HG03565 (cell line): ENCODE data around the gene EPB41.
"Not testable (repeated sequence)": the region's sequence is repeated elsewhere in the genome, so short reads cannot be mapped to it uniquely, and the experiment has no call there.

Experiments used
- ATAC-seq: cut with Tn5 transposase; IDR thresholded peaks from one replicate; pipeline ENCODE4 v1.9.1; 2021; ENCODE audit warnings: mild to moderate bottlenecking, moderate library complexity; ENCODE audit not compliant: unreplicated experiment

EPB41 gene

DNA sequence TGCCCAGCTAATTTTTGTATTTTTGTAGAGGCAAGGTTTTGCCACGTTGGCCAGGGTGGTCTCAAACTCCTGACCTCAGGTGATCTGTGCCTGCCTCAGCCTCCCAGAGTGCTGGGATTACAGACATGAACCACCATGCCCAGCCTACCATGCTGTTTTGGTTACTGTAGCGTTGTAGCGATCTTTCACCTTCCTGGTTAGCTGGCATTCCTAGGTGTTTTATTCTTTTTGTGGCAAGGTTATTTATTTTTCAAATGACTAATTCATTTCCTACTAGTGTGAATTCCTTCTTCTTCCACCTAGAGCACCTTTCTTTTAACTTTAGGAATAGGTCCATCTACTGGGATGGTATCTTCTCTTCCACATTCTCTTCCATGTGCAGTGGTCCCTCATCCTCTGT, 180.1 kb downstream of the EPB41 start:
- ATAC-seq = no peak

- ATAC-seq = no peak
Measured at GRCh38 chr1:29094954-29095353, 180.6 kb downstream of the EPB41 start.

- no peak for ATAC-seq
Measured at GRCh38 chr1:29096231-29096886, 182.0 kb downstream of the EPB41 start.

- no peak for ATAC-seq
Measured at GRCh38 chr1:29099286-29099685, 184.9 kb downstream of the EPB41 start.

GRCh38 chr1:29100487-29100886, 186.1 kb downstream of the EPB41 start:
- no peak for ATAC-seq

DNA sequence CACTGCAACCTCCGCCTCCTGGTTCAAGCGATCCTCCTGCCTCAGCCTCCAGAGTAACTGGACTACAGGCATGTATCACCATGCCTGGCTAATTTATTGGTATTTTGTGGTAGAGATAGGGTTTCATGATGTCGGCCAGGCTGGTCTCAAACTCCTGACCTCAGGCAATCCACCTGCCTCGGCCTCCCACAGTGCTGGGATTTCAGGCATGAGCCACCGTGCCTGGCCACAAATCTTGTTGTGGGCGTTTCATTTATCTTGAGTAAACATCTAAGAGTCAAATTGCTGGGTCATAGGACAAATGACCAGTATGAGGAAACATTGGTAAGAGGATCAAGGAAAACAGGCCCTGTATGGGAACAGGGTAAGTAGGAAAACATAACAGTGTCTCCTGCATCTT, 191.5 kb downstream of the EPB41 start:
- ATAC-seq = no peak

- ATAC-seq = not testable (repeated sequence)
Measured at GRCh38 chr1:29108041-29108440, 193.7 kb downstream of the EPB41 start.

DNA sequence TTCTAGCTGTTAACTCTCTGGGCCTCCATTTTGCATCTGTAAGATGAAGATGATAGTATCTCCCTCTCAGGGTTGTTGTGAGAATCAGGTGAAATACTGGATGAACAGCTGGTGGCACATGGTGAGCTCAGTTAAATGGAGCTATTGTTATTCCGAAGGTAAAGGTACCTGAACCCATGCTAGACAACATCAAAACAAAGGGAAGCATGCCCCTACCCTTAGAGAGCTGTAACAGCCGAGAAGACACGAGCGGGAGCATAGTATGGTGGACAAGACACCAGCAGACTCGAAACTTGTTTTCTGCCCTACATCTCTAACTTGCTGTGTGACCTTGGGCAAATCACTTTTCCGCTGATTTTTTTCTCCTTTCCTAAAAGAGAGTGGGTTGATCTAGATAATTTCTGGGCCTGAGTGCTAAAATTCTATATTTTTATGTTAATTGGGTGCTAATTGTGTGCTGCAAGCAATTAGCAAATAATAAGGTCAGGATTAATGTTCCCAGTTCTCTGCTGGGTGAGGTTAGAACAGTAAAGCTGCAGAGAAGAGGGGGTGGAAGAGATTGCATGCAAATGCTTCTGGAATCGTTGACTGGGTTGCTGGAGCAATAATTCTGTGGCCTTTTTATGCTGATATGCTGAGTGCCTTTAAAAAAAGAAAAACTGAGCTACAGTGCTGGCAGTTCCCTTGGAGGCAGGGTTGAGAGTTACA, 198.5 kb downstream of the EPB41 start:
- ATAC-seq = no peak

- no peak for ATAC-seq
Measured at GRCh38 chr1:29113413-29114117, 199.2 kb downstream of the EPB41 start.

GRCh38 chr1:29114654-29115053, 200.3 kb downstream of the EPB41 start:
- ATAC-seq = no peak

DNA sequence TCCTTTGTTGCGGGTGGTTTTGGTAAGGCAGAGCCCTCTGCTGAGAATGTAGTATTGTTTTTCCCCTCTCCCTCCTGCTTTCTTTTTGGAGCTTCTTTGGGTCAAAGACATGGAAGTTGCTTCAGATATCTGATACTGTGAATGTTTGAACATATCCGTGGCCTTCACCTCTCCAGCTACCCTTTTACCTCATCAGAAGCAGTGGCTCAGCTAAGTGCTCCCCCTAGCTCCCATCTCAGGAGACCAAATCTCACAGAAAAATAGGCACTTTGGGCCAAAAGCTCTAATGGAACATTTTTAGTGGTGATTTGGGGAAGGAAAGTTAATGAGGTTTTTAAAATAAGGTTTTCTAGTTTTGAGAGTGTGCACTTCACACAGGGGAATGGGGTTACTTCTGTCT, 203.0 kb downstream of the EPB41 start:
- no peak for ATAC-seq

DNA sequence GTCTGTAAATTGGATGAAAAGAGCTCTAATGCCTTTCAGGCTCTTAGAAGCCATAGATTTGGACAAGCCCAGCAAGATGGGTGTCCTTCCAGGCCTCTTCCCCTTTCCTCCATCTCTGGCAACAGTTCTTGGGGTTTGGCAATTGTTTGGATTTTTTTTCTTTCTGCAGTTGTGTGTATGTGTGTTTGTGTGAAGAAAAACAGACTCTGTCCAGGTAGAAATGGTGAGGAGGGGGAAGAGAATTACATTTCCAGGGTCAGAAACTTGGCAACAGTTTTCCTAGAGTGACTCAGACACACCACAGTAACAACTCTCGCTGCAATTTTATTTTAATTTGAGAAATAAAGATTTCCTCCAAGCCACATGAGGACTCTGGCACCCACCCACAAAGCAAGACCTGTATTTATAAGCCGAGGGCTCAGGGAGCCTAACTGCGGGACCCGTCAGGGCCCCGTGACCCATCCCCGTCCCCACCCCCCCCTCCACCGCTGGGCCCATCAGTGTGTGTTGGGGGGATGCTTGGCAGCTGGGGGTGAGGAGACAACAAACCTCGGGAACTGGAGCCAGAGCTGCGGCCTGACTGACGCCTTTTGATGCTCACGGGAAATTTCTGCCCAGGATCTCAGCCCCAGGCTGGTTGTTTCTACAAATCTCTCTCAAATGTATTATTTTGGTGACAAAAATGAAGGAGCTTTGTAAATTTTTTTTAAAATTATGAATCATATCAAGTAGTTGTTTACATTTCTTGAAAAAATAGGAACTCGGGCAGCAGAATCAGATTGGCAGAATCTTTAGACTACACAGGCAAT, 205.0 kb downstream of the EPB41 start:
- ATAC-seq = no peak

DNA sequence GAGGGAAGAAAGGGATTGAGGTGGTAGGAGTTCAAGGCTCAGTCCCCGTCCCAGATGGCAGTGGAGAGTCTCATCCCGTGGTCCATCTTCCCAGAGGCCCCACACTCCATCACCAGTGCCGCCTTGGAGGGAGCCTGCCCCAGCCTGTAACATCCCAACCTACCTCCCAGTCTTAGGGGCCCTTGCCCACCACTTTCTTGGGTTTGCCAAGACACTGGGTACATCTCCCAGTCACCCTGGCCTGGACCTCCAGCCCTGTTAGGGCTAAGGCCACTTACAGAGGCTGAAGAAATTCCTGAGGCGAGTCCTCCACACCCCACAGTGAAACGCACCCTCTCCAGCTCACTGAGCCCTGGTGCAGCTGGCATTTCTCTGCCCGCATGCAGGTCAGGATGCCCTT, 206.0 kb downstream of the EPB41 start:
- ATAC-seq = no peak

DNA sequence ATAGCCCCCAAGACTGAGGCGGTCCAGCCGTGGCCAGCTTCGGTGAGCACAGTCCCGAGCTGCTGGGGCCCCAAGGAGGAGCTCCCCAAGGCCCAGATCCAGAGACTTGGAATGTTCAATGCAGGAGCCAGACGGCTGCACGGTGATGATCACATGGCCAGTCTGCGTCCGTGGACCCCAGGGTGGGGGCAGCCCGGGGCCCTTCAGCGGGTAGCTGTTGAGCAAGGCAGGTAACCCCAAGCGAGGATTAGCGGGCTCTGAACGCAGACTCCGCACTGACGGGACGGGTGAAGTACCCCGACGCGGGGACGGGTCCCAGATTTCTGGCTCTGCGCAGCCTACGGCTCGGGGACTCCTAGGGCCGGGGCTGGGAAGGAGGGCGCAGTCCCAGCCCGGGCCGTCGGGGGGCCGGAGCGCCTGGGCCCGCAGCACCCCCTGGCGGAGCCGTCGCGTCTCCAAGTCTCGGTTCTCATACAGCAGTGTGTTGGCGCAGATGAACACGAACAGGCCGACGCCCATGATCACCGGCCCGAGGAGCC, 206.6 kb downstream of the EPB41 start:
- ATAC-seq = no peak

DNA sequence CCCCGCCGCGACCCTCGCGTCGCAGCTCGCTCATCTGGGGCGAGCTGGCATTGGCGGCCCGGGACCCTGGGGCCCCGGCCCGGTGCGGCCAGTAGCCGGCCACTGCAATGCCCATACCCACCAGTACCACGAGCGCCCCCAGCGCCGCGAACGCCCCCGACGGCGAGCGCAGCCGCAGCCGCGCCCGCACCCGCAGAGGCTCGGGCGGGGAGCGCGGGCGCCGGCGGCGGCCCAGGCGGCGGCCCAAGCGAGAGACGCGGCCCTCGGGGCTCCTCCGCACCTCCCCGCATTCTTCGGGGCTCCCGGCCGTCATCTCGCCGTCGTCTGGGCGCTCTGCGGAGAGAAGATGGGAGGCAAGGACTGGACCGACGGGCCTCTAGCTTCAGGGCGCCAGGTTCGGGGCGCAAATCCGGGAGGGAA, 207.2 kb downstream of the EPB41 start:
- ATAC-seq = no peak

DNA sequence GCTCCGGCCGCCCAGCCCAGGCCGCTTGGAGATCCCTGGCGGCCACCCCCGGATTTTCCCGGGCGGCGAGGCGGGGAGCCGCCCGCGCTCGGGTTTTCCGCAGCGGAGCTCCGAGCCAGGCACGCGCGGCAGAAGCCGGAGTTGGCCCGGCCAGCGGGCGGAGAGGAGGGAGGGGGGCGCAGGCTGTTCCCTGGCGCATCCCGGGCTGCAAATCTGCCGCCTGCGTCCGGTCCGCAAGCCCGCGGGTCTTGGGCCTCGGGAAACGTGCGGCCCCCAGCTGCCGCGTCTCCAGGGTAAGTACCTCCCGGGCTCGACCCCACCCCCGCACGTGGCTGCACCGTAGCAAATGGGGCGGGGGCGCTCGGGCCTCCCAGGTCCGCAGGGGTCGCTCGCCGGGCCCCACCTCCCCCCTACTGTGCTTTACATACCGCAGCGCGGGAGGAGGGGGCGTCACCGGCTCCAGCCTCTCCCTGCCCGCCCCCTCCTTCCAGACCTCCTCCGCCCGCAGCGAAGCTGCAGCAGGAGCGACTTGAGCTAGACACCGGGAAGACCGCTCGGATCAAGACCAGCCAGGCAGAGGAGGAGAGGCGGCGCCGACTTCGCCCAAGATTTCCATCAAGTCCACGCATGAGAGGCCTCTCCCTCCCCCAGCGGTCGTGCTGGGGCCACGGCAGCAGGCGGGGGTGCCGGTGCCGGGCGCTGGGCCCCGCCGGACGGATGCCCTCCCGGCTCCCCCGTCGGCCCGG, 207.7 kb downstream of the EPB41 start:
- no peak for ATAC-seq

DNA sequence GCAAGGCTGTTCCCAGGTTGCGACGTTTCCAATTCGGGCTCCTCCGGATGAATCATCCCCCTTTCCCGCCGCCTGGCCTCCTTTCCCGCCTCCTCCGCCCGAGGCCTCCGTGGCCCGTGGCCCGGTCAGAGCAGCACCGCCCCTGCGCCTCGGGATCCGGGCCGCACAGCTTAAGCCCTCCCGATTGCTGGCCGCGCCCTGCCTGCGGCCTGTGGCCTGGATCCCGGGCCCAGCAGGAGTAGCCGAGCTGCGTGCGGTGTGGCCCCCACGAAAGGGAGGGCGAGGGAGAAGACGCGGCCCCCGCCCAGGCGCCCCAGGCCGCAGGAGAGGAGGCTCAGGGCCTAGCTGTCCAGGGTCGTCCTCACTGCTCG, 208.3 kb downstream of the EPB41 start:
- ATAC-seq = no peak

GRCh38 chr1:29123053-29123886, 208.9 kb downstream of the EPB41 start:
- no peak for ATAC-seq

GRCh38 chr1:29123887-29124365, 209.6 kb downstream of the EPB41 start, which contains the start of gene TMEM200B:
TSS of gene TMEM200B (minus strand) at chr1:29123903. CDS start at chr1:29121828, 2,075 bp downstream.
- ATAC-seq = no peak
